Ovary (tissue), 3 donors: ENCODE results near the gene ISYNA1.
"Not testable (repeated sequence)": the region's sequence is repeated elsewhere in the genome, so short reads cannot be mapped to it uniquely, and the experiment has no call there.

Experiments used
- POLR2A ChIP-seq: fragments of 450-650 bp; IDR thresholded peaks from one replicate; pipeline ENCODE4 v1.6.1; 2017; ENCODE audit warnings: antibody characterized with exemption, mild to moderate bottlenecking, moderate library complexity
- TF ChIP-seq, protein P1 (sequence below), 3 donors: fragments of 450-650 bp in 2 of 3; fragments of 200-600 bp in 1 of 3; IDR thresholded peaks; one replicate each; pipeline versions ENCODE4 v1.5.1 to v1.8.0; 2016 to 2022; ENCODE audit warnings: antibody characterized with exemption in 3 of 3, mild to moderate bottlenecking in 1 of 3
- donor health status: DM: no; HTN: no; CAD: no.

- not testable (repeated sequence) for TF ChIP-seq POLR2A
- TF ChIP-seq, protein P1, sequence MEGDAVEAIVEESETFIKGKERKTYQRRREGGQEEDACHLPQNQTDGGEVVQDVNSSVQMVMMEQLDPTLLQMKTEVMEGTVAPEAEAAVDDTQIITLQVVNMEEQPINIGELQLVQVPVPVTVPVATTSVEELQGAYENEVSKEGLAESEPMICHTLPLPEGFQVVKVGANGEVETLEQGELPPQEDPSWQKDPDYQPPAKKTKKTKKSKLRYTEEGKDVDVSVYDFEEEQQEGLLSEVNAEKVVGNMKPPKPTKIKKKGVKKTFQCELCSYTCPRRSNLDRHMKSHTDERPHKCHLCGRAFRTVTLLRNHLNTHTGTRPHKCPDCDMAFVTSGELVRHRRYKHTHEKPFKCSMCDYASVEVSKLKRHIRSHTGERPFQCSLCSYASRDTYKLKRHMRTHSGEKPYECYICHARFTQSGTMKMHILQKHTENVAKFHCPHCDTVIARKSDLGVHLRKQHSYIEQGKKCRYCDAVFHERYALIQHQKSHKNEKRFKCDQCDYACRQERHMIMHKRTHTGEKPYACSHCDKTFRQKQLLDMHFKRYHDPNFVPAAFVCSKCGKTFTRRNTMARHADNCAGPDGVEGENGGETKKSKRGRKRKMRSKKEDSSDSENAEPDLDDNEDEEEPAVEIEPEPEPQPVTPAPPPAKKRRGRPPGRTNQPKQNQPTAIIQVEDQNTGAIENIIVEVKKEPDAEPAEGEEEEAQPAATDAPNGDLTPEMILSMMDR (IDR thresholded peaks at IDR 0.05) = not testable (repeated sequence)
These were observed 32.2 kb downstream of the ISYNA1 start for GRCh38 chr19:18405754-18406153.
